Naive B cell (primary cell): Measurements from ENCODE around the gene HIPK2. TPM values are rescaled to one million over a fixed set of nuclear protein-coding genes. Genes with fewer than 3 reads are reported as not detected.
A peak's percentile ranks its signal among the peaks of the same experiment; 100 is the strongest.

Experiments
- ATAC-seq, 2 donors: fragments of 150-1000 bp; cut with Tn5 transposase; 2 replicates each; pipeline ENCODE4 v1.10.0; 2021; ENCODE audit warnings: low read depth in 2 of 2, mild to moderate bottlenecking in 2 of 2, moderate library complexity in 2 of 2
- DNase-seq: peaks from one replicate; pipeline ENCODE4 v3.0.0; 2022
- H3K27ac Mint-ChIP-seq, 6 donors: one replicate each; pipeline ENCODE4 v1.8.0; 2020 to 2022; ENCODE audit warnings: mild to moderate bottlenecking in 6 of 6, mixed read lengths in 6 of 6, moderate library complexity in 5 of 6, inconsistent platforms in 2 of 6
- H3K27me3 Mint-ChIP-seq, 3 donors: one replicate each; pipeline ENCODE4 v1.8.0; 2021 to 2022; ENCODE audit warnings: mixed read lengths in 3 of 3, mild to moderate bottlenecking in 1 of 3
- H3K36me3 Mint-ChIP-seq, 2 donors: one replicate each; pipeline ENCODE4 v1.8.0; 2020 to 2022; ENCODE audit warnings: mixed read lengths in 2 of 2, inconsistent platforms in 1 of 2, mild to moderate bottlenecking in 1 of 2
- H3K4me1 Mint-ChIP-seq, 3 donors: one replicate each; pipeline ENCODE4 v1.8.0; 2020 to 2022; ENCODE audit warnings: mixed read lengths in 3 of 3, inconsistent platforms in 1 of 3, mild to moderate bottlenecking in 1 of 3, moderate library complexity in 1 of 3
- H3K4me3 Mint-ChIP-seq, 8 donors: one replicate each; pipeline ENCODE4 v1.8.0; 2020 to 2022; ENCODE audit warnings: mild to moderate bottlenecking in 8 of 8, mixed read lengths in 8 of 8, moderate library complexity in 8 of 8, inconsistent platforms in 2 of 8
- H3K9me3 Mint-ChIP-seq, 7 donors: one replicate each; pipeline ENCODE4 v1.8.0; 2020 to 2022; ENCODE audit warnings: mixed read lengths in 7 of 7, mild to moderate bottlenecking in 5 of 7, inconsistent platforms in 2 of 7, moderate library complexity in 1 of 7
- polyA plus RNA-seq, 6 donors: library from polyadenylated mRNA; unstranded; fragments of 300-500 nt; fragmentation: Illumina TruSeq; gene quantifications; one replicate each; pipeline ENCODE4 v1.2.3, GENCODE V29; 2021; ENCODE audit warnings: low read depth in 6 of 6

Gene HIPK2
- polyA plus RNA-seq, 6 donors from 2014 or later = 0.54 to 1.1 (median 0.79) TPM

DNA sequence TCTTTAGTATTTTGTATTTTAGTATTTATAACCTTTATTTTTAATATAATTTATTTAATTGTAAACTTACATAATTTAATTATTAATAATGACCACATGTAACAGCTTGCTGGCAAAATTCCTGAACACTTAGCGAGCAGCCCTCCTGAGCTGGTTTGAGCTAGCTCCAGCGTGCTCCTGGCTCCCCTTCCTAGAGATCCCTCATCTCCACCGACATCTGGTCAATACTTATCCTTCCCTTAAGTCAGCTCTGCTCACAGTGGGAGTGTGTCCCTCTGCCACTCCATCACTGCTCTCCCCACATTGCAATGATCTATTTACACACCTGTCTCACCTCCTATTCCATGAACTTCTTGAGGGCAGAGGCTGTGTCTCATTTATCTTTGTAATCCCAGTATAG, 30.6 kb upstream of the HIPK2 start:
- Mint-ChIP-seq H3K4me1 (peaks cover 0 to 2% (median 0%) of the 10 kb centered on the region in 3 donors), H3K27me3 (peaks cover 4 to 19% (median 4%) of the 10 kb centered on the region in 3 donors), H3K36me3 (peaks cover 0 to 17% of the 10 kb centered on the region in 2 donors), H3K27ac (peak overlapping the region in 1 of 6 donors; percentile 15), H3K9me3 (peaks cover 0 to 16% (median 4%) of the 10 kb centered on the region in 7 donors), H3K4me3 (no peak overlapping the region)
- ATAC-seq (no peak), DNase-seq (no peak)

DNA sequence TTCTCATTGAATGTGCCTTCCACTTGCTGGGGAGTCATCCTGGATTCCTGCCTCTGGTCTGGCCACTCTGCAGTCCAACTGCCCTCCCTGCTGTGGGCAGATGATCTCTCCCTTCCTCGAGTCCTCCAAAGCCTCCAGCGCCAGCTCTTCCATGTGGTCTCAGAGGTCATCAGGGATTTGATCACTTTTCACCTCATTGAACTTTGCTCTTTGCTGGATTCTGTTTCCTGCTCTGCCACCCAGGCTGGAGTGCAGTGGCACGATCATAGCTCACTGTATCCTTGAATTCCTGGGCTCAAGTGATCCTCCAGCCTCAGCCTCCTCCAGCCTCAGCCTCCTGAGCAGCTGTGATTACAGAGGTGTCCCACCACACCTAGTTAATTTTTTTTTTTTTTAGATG, 29.2 kb upstream of the HIPK2 start:
- Mint-ChIP-seq H3K27me3 (peaks cover 4 to 19% (median 10%) of the 10 kb centered on the region in 3 donors), H3K36me3 (peaks cover 5 to 30% of the 10 kb centered on the region in 2 donors), H3K9me3 (peaks cover 8 to 26% (median 16%) of the 10 kb centered on the region in 7 donors), H3K27ac (peak overlapping the region in 3 of 6 donors; percentile 60 to 86 (median 77)), H3K4me1 (peaks cover 0 to 7% (median 0%) of the 10 kb centered on the region in 3 donors), H3K4me3 (no peak overlapping the region)
- DNase-seq = no peak
- no peak for ATAC-seq

DNA sequence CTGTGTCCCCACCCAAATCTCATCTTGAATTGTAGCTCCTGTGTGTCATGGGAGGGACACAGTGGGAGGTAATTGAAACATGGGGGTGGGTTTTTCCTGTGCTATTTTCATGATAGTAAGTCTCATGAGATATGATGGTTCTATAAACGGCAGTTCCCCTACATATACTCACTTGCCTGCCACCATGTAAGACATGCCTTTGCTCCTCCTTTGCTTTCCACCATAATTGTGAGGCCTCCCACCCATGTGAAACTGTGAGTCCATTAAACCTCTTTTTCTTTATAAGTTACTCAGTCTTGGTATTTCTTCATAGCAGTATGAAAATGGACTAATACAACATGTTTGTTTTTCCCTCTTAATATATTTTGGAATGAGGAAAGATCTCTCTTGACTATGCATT, 26.8 kb upstream of the HIPK2 start:
- H3K27me3 Mint-ChIP-seq = peaks cover 4 to 26% (median 13%) of the 10 kb centered on the region in 3 donors
- no peak for ATAC-seq
- H3K4me1 Mint-ChIP-seq = peaks cover 0 to 7% (median 2%) of the 10 kb centered on the region in 3 donors
- H3K4me3 Mint-ChIP-seq = peak overlapping the region in 1 of 8 donors; percentile 18
- peaks cover 9 to 26% (median 16%) of the 10 kb centered on the region in 7 donors for H3K9me3 Mint-ChIP-seq
- H3K36me3 Mint-ChIP-seq = peaks cover 5 to 30% of the 10 kb centered on the region in 2 donors
- no peak for DNase-seq
- no peak overlapping the region for H3K27ac Mint-ChIP-seq

DNA sequence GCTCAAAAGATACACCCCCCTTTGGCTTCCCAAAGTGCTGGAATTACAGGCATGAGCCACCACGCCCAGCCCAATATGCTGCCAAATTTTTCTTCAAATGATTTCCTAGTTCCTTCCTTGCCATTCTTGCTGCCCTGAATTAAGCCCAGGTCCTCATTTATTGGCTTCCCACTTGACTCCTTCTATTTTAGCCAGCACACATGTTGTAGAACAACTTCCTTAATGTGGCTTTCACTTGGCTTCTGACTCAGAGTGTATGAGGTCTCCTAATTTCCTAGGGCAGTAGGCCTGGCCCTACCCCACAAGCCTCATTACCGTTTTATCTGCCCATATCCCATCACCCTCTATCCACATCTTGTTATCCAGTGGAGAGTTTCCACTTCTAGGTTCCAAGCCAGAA, 21.8 kb upstream of the HIPK2 start:
- Mint-ChIP-seq H3K9me3 (peaks cover 13 to 21% (median 15%) of the 10 kb centered on the region in 7 donors), H3K4me3 (peak overlapping the region in 1 of 8 donors; percentile 12), H3K27ac (peak overlapping the region in 3 of 6 donors; percentile 6 to 49 (median 18)), H3K36me3 (peaks cover 5 to 24% of the 10 kb centered on the region in 2 donors), H3K4me1 (peaks cover 8 to 12% (median 11%) of the 10 kb centered on the region in 3 donors), H3K27me3 (peaks cover 6 to 9% (median 9%) of the 10 kb centered on the region in 3 donors)
- DNase-seq = no peak
- ATAC-seq = no peak

DNA sequence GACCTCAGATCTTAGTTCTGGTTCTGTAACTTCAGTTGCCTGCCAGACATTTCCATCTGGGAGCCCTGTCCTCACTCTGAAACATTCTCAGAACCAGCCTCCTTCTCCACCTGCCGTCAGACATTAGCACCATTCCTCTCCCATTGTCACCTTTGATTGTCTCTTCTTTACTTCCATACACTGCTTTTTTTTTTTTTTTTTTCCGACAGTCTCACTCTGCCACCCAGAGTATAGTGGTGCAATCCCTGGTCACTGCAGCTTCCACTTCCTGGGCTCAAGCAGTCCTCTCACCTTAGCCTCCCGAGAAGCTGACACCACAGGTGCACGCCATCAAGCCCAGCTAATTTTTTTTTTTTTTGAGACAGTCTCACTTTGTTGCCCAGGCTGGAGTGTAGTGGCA, 21.1 kb upstream of the HIPK2 start:
- H3K27ac Mint-ChIP-seq = no peak overlapping the region
- DNase-seq = no peak
- no peak overlapping the region for H3K4me3 Mint-ChIP-seq
- peaks cover 8 to 12% (median 11%) of the 10 kb centered on the region in 3 donors for H3K4me1 Mint-ChIP-seq
- peaks cover 5 to 20% of the 10 kb centered on the region in 2 donors for H3K36me3 Mint-ChIP-seq
- H3K27me3 Mint-ChIP-seq = peaks cover 6 to 9% (median 9%) of the 10 kb centered on the region in 3 donors
- H3K9me3 Mint-ChIP-seq = peaks cover 11 to 21% (median 13%) of the 10 kb centered on the region in 7 donors
- no peak for ATAC-seq

DNA sequence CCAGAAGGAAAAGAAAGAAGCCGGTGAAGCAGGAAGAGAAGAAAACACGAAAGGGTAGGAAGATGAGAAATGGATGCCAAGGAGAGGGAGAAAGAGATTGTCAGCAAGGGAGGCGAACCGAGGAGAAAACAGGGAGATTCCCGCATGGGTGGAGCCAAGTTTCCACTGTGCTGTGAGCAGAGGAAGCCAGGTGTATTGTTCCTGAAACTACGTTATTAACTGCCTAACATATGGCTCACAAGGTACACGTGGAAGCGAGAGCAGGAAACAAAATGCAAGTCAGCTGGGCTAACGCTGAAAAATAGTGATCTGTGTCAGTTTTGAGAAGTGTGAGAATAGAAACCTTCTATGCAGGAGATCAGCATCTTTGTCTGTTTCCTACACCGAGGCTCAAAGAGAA, 20.4 kb upstream of the HIPK2 start:
- DNase-seq (no peak), ATAC-seq (peak; percentile 48 to 49)
- peaks cover 8 to 12% (median 11%) of the 10 kb centered on the region in 3 donors for H3K4me1 Mint-ChIP-seq
- no peak overlapping the region for H3K4me3 Mint-ChIP-seq
- peaks cover 5 to 18% of the 10 kb centered on the region in 2 donors for H3K36me3 Mint-ChIP-seq
- H3K27me3 Mint-ChIP-seq = peaks cover 6 to 9% (median 9%) of the 10 kb centered on the region in 3 donors
- peaks cover 11 to 19% (median 13%) of the 10 kb centered on the region in 7 donors for H3K9me3 Mint-ChIP-seq
- peak overlapping the region in 3 of 6 donors; percentile 1 to 89 (median 78) for H3K27ac Mint-ChIP-seq

DNA sequence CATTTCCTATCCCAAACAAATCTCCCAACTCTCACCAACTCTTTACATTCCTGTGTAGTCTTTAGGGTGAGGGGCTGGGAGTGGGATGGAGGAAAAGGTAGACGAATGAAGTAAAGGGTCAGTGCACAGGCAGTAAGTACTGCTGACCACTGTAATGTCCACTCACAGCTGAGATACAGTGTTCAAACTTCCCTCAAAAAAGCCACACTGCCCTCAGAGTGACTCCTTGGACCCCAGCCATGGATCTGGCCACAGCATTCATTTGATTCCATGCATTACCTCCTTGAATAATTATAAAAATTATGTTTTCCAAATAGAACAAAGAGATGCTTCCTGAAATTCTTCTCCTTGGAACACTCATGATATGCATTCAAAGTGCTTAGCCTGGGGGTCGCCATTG, 19.8 kb upstream of the HIPK2 start:
- H3K4me1 Mint-ChIP-seq = peaks cover 8 to 12% (median 9%) of the 10 kb centered on the region in 3 donors
- peak overlapping the region in 1 of 6 donors; percentile 1 for H3K27ac Mint-ChIP-seq
- no peak overlapping the region for H3K4me3 Mint-ChIP-seq
- ATAC-seq (no peak), DNase-seq (no peak)
- H3K9me3 Mint-ChIP-seq = peaks cover 5 to 13% (median 6%) of the 10 kb centered on the region in 7 donors
- H3K27me3 Mint-ChIP-seq = peaks cover 5 to 9% (median 6%) of the 10 kb centered on the region in 3 donors
- peaks cover 0 to 11% of the 10 kb centered on the region in 2 donors for H3K36me3 Mint-ChIP-seq

DNA sequence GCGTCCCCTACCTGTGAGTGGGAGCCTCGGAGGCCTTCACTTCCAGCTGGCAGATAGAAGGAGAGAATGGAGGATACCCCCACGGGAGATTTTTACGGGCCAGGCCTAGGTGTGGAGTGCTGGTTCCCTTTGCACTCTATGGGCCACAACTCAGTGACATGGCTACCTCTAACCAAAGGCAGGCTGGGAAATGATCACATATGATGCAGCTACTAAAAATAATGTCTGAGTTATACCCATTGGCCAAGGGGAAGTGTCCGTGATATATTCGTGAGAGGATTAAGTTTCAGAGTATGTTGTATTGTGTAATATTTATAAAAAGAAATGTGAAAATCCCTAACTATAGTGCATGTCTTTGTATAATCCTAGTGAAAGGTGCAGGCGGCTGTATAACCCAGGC, 13.5 kb upstream of the HIPK2 start:
- Mint-ChIP-seq H3K4me1 (no peaks in the 10 kb centered on the region), H3K36me3 (peaks cover 0 to 7% of the 10 kb centered on the region in 2 donors), H3K4me3 (no peak overlapping the region), H3K27ac (no peak overlapping the region), H3K27me3 (no peaks in the 10 kb centered on the region), H3K9me3 (peaks cover 2 to 7% (median 4%) of the 10 kb centered on the region in 7 donors)
- no peak for ATAC-seq
- no peak for DNase-seq

DNA sequence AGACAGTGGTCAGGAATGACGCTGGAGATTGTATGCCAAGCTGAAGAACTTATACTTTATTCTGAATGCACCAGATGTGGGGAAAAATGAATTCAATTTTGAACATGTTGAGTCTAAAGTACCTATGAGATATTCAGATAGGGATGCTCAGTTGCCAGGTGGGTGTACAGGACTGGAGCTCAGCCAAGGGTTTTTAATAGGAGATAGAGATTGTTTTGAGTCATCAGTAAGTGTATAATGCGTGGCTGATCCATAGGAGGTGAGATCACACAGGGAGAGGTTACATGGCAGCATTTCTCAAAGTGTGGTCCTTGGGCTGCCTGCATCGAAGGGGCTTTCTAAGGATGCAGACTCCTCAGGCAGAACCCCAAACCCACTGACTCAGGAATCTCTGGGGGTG, 6.8 kb upstream of the HIPK2 start:
- Mint-ChIP-seq H3K27me3 (peaks cover 8 to 14% (median 13%) of the 10 kb centered on the region in 3 donors), H3K4me1 (peaks cover 0 to 4% (median 0%) of the 10 kb centered on the region in 3 donors), H3K27ac (no peak overlapping the region), H3K9me3 (no peaks in the 10 kb centered on the region), H3K36me3 (no peaks in the 10 kb centered on the region), H3K4me3 (no peak overlapping the region)
- ATAC-seq (no peak), DNase-seq (no peak)

DNA sequence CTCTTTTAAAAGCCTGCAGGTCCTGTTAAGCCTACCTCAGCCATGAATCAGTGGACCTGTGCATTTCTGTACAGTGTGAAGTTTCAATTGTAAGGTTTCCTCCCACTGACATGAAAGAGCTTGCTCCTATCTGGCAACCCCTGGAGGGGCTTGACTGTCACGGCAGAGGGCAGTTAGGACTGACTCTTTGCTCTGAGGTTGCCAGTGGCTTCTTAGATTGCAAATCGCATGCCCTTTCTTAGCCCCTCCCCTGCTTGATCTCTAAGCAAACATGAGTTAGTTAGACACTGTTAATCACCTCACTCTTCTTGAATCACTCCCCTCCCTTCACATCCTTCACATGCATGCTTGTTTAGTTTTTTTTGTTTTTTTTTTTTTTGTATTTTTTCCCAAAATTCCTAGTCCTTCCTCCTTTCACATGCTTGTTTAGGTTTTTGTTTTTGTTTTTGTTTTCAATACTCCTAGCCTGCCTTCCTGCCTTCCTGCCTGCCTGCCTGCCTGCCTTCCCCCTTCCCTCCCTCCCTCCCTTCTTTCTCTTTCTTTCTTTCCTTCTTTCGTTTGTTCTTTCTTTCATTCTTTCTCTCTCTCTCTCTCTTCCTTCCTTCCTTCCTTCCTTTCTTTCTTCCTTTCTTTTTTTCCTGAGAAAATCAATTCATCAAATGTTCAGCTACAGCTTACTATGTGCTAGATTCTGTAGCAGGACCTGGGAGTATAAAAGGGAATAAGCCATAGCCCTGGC, 6.0 kb upstream of the HIPK2 start:
- H3K36me3 Mint-ChIP-seq = no peaks in the 10 kb centered on the region
- H3K4me1 Mint-ChIP-seq = peaks cover under 1 to 9% (median 8%) of the 10 kb centered on the region in 3 donors

DNA sequence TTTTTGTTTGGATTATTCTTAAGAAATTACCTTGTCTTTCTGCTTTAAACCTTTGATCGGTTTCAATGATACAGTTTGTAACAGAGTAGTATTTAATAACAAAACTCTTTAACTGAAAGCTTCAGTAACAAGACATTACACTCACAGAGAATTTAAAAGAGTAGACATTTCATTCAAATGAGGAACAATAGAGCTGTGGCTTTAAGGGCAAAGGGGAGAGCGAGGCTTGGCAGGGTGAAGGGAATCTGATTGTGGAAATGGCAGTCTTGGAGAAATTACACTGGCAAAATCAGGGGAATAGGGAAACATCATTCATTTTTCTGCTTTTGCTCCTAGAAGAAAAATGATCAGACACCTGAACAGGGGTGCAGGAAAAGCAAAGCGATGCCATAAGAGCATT, 5.1 kb upstream of the HIPK2 start:
- no peak for ATAC-seq
- no peak overlapping the region for H3K27ac Mint-ChIP-seq
- no peaks in the 10 kb centered on the region for H3K9me3 Mint-ChIP-seq
- no peaks in the 10 kb centered on the region for H3K36me3 Mint-ChIP-seq
- no peak for DNase-seq
- H3K4me1 Mint-ChIP-seq = peaks cover 9 to 17% (median 11%) of the 10 kb centered on the region in 3 donors
- peaks cover 8 to 20% (median 20%) of the 10 kb centered on the region in 3 donors for H3K27me3 Mint-ChIP-seq
- H3K4me3 Mint-ChIP-seq = no peak overlapping the region

More for the DNA sequence above, 6.0 kb upstream of the HIPK2 start:
- no peaks in the 10 kb centered on the region for H3K9me3 Mint-ChIP-seq
- ATAC-seq (no peak), DNase-seq (no peak)
- peaks cover 8 to 20% (median 20%) of the 10 kb centered on the region in 3 donors for H3K27me3 Mint-ChIP-seq
- no peak overlapping the region for H3K27ac Mint-ChIP-seq
- no peak overlapping the region for H3K4me3 Mint-ChIP-seq

DNA sequence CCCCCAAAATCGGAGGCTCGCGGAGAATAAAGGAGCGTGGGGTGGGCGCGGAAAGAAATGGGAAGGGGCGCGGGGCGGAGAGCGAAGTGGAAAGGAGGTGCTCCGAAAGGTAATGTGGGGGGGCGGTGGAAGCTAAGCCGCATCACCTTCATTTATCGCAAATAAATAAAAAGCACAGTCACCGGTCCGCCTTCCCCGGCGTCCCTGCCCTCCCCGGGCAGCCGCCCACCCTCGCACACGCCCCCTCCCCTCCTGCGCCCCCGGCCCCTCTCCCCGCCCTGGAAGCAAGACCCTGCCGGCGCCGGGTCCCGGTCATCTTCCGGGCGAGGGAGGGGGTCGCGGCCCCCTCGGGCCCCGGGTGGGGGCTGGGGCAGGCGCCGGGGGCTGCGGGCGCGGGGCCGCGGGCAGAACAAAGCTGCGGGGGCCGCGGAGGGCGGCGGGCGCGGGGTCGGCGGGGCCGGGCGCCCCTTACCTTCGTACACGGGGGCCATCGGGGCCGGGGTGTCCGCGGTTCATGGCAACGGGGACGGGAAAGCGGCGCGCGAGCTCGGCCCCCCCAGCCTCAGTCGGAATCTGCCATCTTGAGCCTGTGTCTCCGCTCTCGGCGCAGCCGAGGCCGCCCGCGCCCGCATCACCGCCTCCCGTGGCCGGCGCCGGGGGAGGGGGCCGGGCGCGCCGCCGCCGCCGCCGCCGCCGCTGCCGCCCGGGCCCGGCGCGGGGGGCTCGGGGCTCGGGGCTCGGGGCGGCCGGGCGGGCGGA, 486 bp downstream of the HIPK2 start:
- Mint-ChIP-seq H3K27me3 (peaks cover 8 to 20% (median 20%) of the 10 kb centered on the region in 3 donors), H3K9me3 (no peaks in the 10 kb centered on the region), H3K27ac (peak overlapping the region; percentile 82 to 96 (median 96)), H3K36me3 (no peaks in the 10 kb centered on the region), H3K4me1 (peaks cover 38 to 42% (median 38%) of the 10 kb centered on the region in 3 donors), H3K4me3 (peak overlapping the region; percentile 96 to 100 (median 98))
- ATAC-seq = peak; percentile 43 to 50
- peak; percentile 27 for DNase-seq

DNA sequence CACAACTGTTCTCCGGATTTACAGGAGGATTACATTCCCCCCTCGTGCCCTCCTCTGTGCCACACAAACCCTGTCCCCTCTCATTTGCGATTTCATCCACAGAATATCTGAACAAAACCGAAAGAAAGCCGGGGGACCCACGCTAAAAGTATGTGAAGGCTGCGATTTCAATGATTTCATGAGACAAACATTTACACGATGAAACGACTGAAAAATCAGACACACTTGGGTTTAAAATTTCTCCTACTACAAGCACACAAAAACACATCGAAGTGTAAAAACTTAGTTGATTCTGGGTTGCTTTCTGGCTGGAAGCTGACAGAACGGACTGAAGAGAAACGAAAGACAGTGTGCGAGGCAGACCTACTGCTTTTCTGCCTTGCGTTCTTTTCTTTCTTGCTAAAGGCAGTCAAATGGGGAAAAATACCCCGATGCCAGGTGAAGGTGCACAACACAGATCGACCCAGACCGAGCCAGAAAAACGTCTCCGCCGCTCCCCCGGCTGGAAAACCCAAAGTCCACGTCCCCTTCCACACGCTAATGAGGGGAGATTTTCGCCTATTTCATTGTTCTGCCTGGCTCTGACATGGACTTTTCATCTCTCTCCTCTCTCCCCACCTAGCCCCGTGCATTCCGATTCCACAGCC, 1.2 kb downstream of the HIPK2 start:
- Mint-ChIP-seq H3K27me3 (peaks cover 8 to 20% (median 20%) of the 10 kb centered on the region in 3 donors), H3K36me3 (no peaks in the 10 kb centered on the region), H3K4me1 (peaks cover 38 to 43% (median 38%) of the 10 kb centered on the region in 3 donors), H3K27ac (peak overlapping the region; percentile 82 to 96 (median 96)), H3K9me3 (no peaks in the 10 kb centered on the region), H3K4me3 (peak overlapping the region; percentile 96 to 100 (median 98))
- DNase-seq (peak; percentile 26), ATAC-seq (peak; percentile 6 to 12)
